ENCODE results near the gene DGLUCY.
"Not testable (repeated sequence)": the region's sequence is repeated elsewhere in the genome, so short reads cannot be mapped to it uniquely, and the experiment has no call there.

Gene DGLUCY

GRCh38 chr14:91216731-91217226 is 102.9 kb downstream of the DGLUCY start:
- no peak for DNase-seq

- no peak for DNase-seq
Observed at GRCh38 chr14:91218014-91218413, 104.1 kb downstream of the DGLUCY start.

- no peak for DNase-seq
Observed at GRCh38 chr14:91219517-91220389, 105.9 kb downstream of the DGLUCY start.

GRCh38 chr14:91220581-91221000 is 106.7 kb downstream of the DGLUCY start:
- DNase-seq: no peak

- DNase-seq: no peak
Observed at GRCh38 chr14:91221270-91221669, 107.4 kb downstream of the DGLUCY start.

- no peak for DNase-seq
Observed at GRCh38 chr14:91223028-91223783, 109.3 kb downstream of the DGLUCY start.

- no peak for DNase-seq
Observed at GRCh38 chr14:91225025-91225424, 111.2 kb downstream of the DGLUCY start.

GRCh38 chr14:91226360-91226759 is 112.5 kb downstream of the DGLUCY start:
- DNase-seq: not testable (repeated sequence)

GRCh38 chr14:91227183-91227628 is 113.3 kb downstream of the DGLUCY start:
- DNase-seq: no peak

- DNase-seq: no peak
Observed at GRCh38 chr14:91228112-91229004, 114.5 kb downstream of the DGLUCY start.

- DNase-seq: no peak
Observed at GRCh38 chr14:91229005-91229382, 115.1 kb downstream of the DGLUCY start.

GRCh38 chr14:91229743-91230200 is 115.9 kb downstream of the DGLUCY start:
- no peak for DNase-seq

GRCh38 chr14:91230397-91231035 is 116.6 kb downstream of the DGLUCY start:
- no peak for DNase-seq

GRCh38 chr14:91231446-91231845 is 117.6 kb downstream of the DGLUCY start:
- DNase-seq: no peak

GRCh38 chr14:91232052-91232451 is 118.2 kb downstream of the DGLUCY start:
- DNase-seq: no peak

GRCh38 chr14:91232603-91233002 is 118.7 kb downstream of the DGLUCY start:
- no peak for DNase-seq

GRCh38 chr14:91233936-91234790 is 120.3 kb downstream of the DGLUCY start:
- DNase-seq: no peak

GRCh38 chr14:91234791-91235114 is 120.9 kb downstream of the DGLUCY start:
- no peak for DNase-seq

- no peak for DNase-seq
Observed at GRCh38 chr14:91235841-91236240, 122.0 kb downstream of the DGLUCY start.

- no peak for DNase-seq
Observed at GRCh38 chr14:91237219-91237618, 123.3 kb downstream of the DGLUCY start.

GRCh38 chr14:91238085-91238484 is 124.2 kb downstream of the DGLUCY start:
- DNase-seq: no peak
